ENCODE data around the gene RENBP. TPM values are rescaled to one million over a fixed set of nuclear protein-coding genes. Genes with fewer than 3 reads are reported as not detected.

The RENBP gene
- total and polyA plus RNA-seq, 9 of the 15 experiments (the other 6 are each of a cell fraction or from before 2014, with no cell fraction given): 0.07 to 14.8 (median 10.6) TPM; not detected in 1

GRCh38 chrX:153971450-153972367 is 27.3 kb upstream of the RENBP start, which contains the start of gene HCFC1 (continued):
- peak; percentile 86 for TF ChIP-seq TAF1 (IDR thresholded peaks at IDR 0.05; ENCODE audit: control insufficient read depth, extremely low read depth, insufficient read depth, low read length, severe bottlenecking)
- TF ChIP-seq YY1 (IDR thresholded peaks at IDR 0.05; ENCODE audit: borderline replicate concordance in 1 of 3, control insufficient read depth in 1 of 3, extremely low read depth in 1 of 3, insufficient read depth in 3 of 3, insufficient read length in 1 of 3, insufficient replicate concordance in 2 of 3, low read depth in 1 of 3, low read length in 2 of 3): peak; percentile 88 to 89 (median 89)
- no peak for TF ChIP-seq FIP1L1 (IDR thresholded peaks at IDR 0.05; ENCODE audit: low read depth, low read length, poor library complexity, severe bottlenecking)
- TF ChIP-seq PCBP1 (IDR thresholded peaks at IDR 0.05; ENCODE audit: low read depth, low read length, poor library complexity, severe bottlenecking): peak; percentile 11
- TF ChIP-seq AFF4 (CRISPR knock-in tag; IDR thresholded peaks at IDR 0.05): peak; percentile 82; the same call in 1 of the 2 replicates
- TF ChIP-seq PREB (CRISPR knock-in tag; IDR thresholded peaks at IDR 0.05): no peak
- peak; percentile 77; the same call in 1 of the 2 replicates for TF ChIP-seq NR1H2 (CRISPR knock-in tag; IDR thresholded peaks at IDR 0.05)
- TF ChIP-seq ATF1 (CRISPR knock-in tag; IDR thresholded peaks at IDR 0.05): peak; percentile 49; the same call in 1 of the 2 replicates
- peak; percentile 98 for TF ChIP-seq ATF1 (tag; IDR thresholded peaks at IDR 0.05)
- TF ChIP-seq, protein P1, sequence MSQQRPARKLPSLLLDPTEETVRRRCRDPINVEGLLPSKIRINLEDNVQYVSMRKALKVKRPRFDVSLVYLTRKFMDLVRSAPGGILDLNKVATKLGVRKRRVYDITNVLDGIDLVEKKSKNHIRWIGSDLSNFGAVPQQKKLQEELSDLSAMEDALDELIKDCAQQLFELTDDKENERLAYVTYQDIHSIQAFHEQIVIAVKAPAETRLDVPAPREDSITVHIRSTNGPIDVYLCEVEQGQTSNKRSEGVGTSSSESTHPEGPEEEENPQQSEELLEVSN (IDR thresholded peaks at IDR 0.05; ENCODE audit: borderline replicate concordance in 1 of 2, extremely low read depth in 1 of 2, insufficient read depth in 1 of 2, insufficient read length in 1 of 2, low read depth in 1 of 2, low read length in 1 of 2, poor library complexity in 1 of 2, severe bottlenecking in 1 of 2): peak; percentile 7 to 31
- TF ChIP-seq ZNF639 (CRISPR knock-in tag; conservative IDR thresholded peaks at IDR 0.05 in 1 of 2, IDR thresholded peaks at IDR 0.05 in 1 of 2): peak in 1 of 2 experiments; percentile 89; a peak in 2 of 4 replicates
- peak; percentile 79 for TF ChIP-seq TAF7 (tag; IDR thresholded peaks at IDR 0.05)
- TF ChIP-seq, protein P2, sequence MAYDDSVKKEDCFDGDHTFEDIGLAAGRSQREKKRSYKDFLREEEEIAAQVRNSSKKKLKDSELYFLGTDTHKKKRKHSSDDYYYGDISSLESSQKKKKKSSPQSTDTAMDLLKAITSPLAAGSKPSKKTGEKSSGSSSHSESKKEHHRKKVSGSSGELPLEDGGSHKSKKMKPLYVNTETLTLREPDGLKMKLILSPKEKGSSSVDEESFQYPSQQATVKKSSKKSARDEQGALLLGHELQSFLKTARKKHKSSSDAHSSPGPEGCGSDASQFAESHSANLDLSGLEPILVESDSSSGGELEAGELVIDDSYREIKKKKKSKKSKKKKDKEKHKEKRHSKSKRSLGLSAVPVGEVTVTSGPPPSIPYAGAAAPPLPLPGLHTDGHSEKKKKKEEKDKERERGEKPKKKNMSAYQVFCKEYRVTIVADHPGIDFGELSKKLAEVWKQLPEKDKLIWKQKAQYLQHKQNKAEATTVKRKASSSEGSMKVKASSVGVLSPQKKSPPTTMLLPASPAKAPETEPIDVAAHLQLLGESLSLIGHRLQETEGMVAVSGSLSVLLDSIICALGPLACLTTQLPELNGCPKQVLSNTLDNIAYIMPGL (CRISPR knock-in tag; IDR thresholded peaks at IDR 0.05): 0 out of 2 replicates have a peak, but pooled peaks have one; percentile 25
- TF ChIP-seq SUPT5H (IDR thresholded peaks at IDR 0.05): peak; percentile 65
